Measurements from ENCODE around the gene DNAJC5G.

Gene DNAJC5G

GRCh38 chr2:27250652-27251379, 24.4 kb upstream of the DNAJC5G start:
- no peak for TF ChIP-seq CTCF (conservative IDR thresholded peaks at IDR 0.05; ENCODE audit: low read depth, low read length)
- no peak overlapping the region for H3K4me3 ChIP-seq (ENCODE audit: low read depth, low read length)
- no peak for DNase-seq (ENCODE audit: low read depth)

GRCh38 chr2:27251766-27252165, 23.5 kb upstream of the DNAJC5G start:
- no peak overlapping the region for H3K4me3 ChIP-seq (ENCODE audit: low read depth, low read length)
- no peak for DNase-seq (ENCODE audit: low read depth)
- no peak for TF ChIP-seq CTCF (conservative IDR thresholded peaks at IDR 0.05; ENCODE audit: low read depth, low read length)

- H3K4me3 ChIP-seq (ENCODE audit: low read depth, low read length) = no peak overlapping the region
- DNase-seq (ENCODE audit: low read depth) = no peak
- no peak for TF ChIP-seq CTCF (conservative IDR thresholded peaks at IDR 0.05; ENCODE audit: low read depth, low read length)
Observed at GRCh38 chr2:27255187-27255586, 20.0 kb upstream of the DNAJC5G start.

DNA sequence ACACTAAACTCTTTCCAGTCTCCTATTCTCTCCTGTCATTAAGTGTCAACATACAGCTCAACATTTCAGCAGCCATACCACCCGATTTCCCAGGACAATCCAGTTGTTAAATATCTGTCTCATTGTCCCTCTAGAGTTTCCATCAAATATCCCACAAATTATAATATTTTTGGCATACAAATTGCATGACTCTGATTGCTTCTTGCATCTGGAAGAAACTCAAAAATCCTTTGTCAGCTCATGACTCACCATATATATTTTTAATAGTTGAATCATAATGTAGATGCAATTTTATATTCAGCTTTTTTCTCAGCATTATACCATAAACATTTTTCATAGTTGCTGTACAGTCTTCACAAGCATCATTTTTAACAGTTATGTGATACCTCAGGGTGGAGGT, 19.6 kb upstream of the DNAJC5G start:
- DNase-seq (ENCODE audit: low read depth) = peak; percentile 38
- no peak overlapping the region for H3K4me3 ChIP-seq (ENCODE audit: low read depth, low read length)
- no peak for TF ChIP-seq CTCF (conservative IDR thresholded peaks at IDR 0.05; ENCODE audit: low read depth, low read length)

- no peak for DNase-seq (ENCODE audit: low read depth)
- H3K4me3 ChIP-seq (ENCODE audit: low read depth, low read length) = no peak overlapping the region
- no peak for TF ChIP-seq CTCF (conservative IDR thresholded peaks at IDR 0.05; ENCODE audit: low read depth, low read length)
Observed at GRCh38 chr2:27256855-27257454, 18.3 kb upstream of the DNAJC5G start.

- H3K4me3 ChIP-seq (ENCODE audit: low read depth, low read length) = no peak overlapping the region
- no peak for TF ChIP-seq CTCF (conservative IDR thresholded peaks at IDR 0.05; ENCODE audit: low read depth, low read length)
- DNase-seq (ENCODE audit: low read depth) = no peak
Observed at GRCh38 chr2:27258051-27258450, 17.2 kb upstream of the DNAJC5G start.
